GM21360 (cell line): Measurements from ENCODE around the gene FAM43A.

Source experiments
- ATAC-seq: cut with Tn5 transposase; IDR thresholded peaks from one replicate; pipeline ENCODE4 v1.9.1; 2021; ENCODE audit warnings: mild to moderate bottlenecking, moderate library complexity; ENCODE audit not compliant: unreplicated experiment

Gene FAM43A, protein sequence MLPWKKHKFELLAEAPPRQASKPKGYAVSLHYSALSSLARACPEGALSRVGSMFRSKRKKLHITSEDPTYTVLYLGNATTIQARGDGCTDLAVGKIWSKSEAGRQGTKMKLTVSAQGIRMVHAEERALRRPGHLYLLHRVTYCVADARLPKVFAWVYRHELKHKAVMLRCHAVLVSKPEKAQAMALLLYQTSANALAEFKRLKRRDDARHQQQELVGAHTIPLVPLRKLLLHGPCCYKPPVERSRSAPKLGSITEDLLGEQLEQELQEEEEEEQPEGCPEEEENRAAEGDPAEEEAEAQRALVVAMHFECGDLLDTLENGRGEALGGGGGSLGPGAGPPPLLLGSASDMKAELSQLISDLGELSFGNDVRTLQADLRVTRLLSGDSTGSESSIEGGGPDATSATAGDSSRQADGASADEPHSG

DNA sequence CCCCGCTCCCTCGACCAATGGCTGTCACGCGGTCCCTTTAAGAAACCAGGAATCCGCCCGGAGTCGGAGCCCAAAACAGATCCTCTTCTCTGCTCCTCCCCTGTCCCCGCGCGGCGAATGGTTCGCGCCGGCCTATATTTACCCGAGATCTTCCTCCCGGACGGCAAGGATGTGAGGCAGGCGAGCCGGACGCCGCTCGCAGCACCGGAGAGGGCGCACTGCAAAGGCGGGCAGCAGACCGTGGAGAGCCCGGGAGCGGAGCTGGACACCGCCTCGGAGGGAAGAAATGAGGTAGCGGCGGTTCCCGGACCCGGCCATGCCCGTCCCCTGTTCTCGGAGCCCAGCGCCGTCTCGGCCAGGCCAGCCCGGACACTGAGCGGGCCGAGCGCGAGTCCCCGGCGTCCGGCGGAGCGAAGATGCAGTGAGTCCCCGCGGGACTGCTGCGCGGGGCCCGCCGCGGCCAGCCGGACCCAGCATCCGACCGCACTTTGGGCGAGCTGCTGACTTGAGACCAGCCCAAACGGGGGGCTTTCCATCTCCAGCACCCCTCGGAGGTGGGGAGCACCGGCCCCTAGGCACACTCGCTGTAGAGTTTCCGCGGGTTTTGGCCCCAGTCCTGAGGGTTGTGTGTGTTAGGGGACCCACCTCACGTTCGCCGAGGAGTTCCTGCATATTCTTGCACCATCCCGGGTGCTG is at the start of gene FAM43A:
Gene FAM43A (plus strand): TSS at position 166 of the 696 bp plus-strand sequence. CDS start 944 bp downstream, outside the sequence.
- ATAC-seq = no peak

DNA sequence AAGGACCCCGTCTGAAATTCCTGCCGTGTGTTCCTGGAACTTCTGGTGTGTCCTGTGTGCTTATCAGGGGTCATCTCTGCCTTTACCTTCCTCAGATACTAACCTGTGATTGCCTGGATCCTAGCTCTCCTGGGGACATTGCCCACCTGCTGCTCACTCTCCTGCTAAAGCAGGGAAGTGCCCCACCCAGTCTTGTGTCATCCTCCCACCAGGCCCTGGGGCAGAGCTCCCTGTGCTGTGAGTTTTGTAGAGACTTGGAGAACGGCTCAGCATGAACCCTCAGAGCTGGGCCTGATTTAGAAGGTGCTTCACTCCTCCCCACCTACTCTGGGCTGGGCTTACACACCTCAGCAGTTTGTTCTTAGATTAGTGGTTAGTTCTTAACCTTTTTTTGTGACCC is 48.6 kb upstream of the FAM43A start:
- no peak for ATAC-seq

DNA sequence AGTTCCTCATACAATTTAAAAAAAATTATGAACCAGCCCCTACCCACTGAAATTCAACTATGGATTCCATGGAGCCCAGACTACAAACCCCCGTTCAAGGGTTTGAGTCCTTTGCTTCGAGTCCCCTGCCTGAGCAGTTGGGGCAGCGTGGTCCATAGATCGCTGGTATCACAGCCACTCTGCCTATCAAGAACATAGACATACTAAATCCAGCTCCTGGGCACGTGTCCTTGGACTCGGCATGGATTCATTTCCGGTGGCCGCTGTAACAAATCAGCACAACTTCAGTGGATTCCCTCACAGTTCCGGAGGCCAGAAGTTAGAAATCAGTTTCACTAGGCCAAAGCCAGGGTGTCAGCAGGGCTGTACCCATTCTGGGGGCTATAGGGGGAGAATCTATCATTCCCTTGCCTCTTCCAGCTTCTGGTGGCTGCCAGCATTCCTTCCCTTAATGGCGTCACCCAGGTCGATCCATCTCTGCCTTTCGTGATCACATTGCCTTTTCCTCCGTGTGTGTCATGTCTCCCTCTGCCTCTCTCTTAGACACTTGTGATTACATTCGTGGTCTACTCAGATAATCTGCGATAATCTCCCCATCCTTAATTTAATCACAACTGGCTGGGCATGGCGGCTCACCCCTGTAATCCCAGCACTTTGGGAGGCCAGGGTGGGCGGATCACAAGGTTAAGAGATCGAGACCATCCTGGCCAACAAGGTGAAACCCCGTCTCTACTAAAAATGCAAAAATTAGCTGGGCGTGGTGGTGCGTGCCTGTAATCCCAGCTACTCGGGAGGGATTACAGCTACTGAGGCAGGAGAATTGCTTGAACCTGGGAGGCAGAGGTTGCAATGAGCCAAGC is 47.9 kb upstream of the FAM43A start:
- ATAC-seq = no peak

DNA sequence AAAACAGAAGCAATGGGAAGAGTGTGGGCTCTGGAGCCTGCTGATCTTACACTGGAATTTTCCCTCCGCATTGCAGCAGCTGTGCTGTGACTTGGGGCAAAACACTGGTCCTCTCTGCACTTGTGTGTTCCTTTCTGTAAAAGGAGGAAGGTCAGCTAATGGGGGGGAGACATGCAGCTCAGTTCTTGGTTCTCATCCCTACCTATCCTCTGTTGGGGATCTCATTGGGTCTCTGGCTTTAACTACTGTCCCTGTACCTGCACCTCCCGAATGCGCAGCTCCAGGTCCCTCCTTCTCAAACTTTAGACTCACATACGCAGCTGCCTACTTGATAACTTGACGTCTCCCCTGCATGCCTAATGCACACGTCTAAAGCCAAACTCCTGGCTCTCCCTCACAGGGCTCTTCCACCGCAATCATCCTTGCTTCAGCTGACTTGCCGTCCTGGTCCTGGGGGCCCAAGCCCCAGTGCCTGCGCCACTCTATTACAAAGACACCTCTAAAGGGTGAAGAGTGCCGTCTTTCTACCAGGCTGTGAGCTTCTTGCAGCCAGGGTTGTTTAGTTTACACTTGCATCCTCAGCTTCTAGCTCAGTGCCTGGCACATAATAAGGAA is 46.6 kb upstream of the FAM43A start:
- ATAC-seq = no peak

DNA sequence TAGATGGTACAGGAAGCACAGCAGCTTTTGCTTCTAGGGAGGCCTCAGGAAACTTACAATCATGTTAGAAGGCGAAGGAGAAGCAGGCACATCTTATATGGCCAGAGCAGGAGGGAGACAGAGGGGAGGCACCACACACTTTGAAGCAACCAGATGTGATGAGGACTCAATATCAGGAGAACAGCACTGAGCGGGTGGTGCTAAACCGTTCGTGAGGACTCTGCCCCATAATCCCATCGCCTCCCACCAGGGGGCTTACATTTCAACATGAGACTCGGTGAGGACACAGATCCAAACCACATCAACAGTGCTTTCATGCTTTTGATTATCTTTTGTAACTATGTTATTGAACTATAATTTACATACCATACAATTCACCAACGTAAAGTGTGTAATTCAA is 44.9 kb upstream of the FAM43A start:
- no peak for ATAC-seq

DNA sequence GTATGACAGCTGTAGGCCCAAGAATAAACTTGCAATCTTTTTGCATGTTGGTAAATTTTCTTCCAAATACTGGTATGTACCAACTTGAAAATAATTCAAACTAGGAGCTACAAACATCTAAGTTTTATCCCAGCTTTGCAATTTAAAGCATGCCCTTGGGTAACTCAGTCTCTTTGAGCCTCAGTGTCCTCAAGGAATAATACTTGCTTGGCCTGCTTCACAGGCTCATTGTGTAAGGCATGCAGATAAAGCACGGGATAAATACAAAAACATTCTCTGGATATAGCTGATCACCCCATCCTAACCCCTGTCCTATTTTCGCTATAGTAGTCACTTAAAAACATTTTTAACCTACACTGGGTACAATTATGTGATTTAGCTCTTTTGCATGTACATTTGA is 42.9 kb upstream of the FAM43A start:
- no peak for ATAC-seq

DNA sequence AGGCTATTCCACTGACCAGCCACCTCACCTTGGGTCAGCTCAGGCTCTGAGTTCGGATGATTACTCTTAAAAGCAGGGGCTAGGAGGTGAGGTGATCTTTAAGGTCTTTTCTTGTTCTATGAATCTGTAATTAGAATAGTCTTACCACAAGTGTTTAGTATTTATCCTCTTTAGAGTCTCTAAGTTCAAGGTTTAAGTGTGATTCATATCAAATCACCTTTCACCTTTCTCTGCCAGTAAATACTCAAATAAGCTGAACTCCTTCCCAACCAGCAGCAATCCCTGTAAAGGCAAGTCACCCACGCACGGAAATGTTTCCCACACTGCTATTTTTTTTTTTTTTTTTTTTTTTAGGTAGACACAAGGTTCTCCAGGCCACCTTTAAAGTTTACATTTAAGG is 37.9 kb upstream of the FAM43A start:
- ATAC-seq = no peak

DNA sequence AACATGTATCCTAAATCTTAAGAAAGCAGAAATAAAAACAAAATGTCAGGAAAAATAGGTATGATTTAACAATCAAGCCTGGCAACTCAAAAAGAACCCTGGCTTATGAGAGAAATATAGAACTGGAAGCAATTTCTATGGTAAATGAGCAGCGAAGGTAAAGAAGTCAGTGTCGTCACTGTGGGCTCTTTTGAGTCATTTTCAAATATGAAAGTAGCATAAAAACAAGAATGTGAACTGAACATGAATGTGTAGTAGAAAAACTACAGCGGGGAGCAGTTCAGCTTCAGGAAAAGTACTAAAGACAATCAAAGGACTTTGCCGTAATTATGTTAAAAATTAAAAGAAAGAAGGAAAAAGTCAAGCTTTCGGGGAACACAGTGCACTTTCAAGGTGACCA is 31.2 kb upstream of the FAM43A start:
- no peak for ATAC-seq

DNA sequence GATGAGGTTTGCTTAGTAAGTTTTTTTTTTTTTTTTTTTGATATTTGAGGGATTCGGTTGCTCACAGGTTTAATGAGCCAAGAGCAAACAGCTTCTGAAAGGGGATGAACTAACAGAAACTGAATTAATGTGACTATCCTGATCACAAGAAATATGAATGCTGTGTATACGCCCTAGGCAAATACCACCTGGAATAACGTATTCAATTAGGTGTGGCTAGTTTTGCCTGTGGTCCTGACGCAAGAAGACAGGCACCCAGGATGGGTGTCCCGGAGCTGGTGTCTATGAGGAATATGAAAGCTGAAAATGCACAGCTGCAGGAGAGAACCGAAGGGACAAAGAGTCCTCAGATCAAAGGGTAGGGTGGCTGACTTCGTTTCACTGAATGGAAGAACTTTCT is 28.2 kb upstream of the FAM43A start:
- no peak for ATAC-seq

DNA sequence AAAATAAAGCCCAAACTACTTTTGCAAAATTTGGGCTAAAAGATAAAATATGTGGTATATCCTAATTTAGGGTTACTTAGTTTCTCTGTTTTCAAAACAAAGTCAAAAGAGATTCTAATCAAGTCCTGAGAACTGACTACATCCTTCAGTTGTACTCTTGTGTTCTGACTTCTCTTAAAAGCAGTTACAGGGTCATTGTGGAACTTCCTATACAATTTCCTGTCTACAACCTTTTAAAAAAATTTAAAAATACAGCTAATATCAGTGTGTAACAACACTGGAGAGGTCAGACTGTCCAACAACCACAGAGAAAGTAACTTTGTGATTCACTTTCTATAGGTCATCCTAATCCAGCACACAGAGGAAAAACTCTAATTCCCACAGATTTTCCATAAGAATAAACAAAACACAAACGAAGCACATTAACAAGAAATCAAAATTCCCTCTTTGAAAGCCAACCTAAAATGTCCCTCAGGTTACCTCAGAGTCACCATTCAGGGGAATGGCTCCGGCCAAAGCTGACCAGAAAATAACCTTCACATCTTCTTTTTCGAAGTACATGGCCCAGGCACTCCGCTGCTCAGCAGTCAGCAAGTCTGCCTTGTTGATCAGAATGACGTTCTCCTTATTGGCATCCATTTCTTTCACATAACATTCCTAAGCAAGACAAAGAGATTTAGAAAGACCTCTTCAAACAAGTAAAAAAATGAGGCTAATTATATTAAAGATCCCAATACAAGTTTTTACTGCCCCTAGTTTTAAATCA is 27.0 kb upstream of the FAM43A start:
- ATAC-seq = no peak

DNA sequence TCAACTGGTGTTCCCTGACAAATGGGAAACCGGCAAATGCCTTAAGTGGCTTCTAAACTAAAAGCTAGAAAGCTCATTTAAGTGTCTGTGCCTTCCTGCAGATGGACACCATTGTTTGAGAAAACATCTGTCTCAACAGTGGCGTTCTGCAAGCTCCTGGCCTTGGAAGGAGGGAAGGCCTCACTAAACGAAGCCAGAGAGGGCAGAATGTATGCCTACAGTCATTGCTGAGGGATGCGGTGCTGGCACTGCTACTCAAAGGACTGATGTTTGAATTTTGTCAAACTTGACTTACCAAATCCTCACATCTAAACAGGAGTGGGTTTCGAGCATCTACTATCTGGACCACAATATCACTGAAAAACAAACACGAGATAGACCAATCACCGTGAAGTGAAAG is 25.9 kb upstream of the FAM43A start:
- ATAC-seq = no peak

DNA sequence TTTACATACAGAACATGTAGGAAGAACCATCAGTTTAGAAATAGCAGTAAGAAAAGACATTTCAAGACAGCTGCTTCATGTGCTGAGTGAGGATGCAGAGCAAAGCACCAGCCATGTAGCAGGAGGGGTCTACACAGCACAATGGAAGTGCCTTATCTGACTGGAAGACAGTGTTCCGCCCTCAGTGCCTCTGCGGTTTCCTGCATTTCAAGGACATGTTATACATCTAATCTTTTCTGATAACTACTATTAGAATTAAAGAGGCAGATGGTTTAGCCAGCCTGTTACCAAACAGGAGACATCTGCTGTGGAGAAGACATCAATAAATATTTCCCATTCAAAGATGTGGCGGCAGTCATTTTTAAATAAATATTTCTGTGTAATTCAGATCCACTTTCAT is 24.3 kb upstream of the FAM43A start:
- no peak for ATAC-seq

DNA sequence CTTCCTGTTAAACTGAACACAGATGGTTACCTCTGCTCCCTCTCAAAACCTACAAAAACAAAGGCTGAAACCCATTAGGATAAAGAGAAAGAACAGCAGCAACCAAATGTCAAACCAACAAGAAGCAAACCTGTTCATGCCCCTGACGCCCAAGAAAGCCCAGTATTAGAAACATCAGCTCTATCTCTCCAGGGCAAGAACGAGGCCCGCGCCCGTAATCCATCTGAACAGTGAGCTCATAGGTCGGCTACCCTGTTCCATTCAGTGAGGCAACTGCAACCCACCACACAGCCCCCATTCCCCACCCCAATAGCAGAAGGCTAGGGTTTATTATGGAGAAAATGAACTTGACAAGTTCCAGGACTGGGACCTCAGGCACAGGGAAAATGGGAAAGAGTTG is 23.7 kb upstream of the FAM43A start:
- no peak for ATAC-seq

DNA sequence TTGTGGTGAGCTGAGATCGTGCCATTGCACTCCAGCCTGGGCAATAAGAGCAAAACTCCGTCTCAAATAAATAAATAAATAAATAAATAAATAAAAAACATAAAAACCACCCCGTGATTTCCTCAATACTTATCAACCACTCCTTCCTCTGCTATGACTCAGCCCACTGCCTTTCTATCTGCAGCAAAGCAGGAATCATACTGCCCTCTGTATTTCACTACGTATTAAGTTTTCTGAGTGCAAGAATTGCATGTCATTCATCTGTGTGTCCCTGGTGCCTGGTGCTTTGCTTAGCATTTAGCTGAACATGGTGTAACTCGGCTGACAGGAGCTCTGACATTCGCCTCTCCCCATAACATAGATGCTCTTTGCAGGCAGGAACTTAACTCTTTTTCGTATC is 20.8 kb upstream of the FAM43A start:
- ATAC-seq = no peak

DNA sequence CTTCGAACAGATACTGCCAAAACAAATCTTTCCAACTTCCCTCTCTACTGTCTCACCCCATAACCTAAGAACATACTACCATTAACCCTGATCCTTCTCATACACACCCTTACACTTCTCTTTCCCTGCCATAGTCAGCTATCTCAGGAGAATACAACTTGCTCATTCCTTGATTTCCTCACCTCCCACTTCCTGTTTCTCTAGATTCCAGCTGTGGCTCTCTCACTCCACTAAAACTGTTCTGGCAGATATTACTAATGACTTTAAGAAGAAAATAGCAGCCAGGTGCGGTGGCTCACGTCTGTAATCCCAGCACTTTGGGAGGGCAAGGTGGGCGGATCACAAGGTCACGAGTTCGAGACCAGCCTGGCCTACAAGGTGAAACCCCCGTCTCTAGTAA is 18.3 kb upstream of the FAM43A start:
- no peak for ATAC-seq

DNA sequence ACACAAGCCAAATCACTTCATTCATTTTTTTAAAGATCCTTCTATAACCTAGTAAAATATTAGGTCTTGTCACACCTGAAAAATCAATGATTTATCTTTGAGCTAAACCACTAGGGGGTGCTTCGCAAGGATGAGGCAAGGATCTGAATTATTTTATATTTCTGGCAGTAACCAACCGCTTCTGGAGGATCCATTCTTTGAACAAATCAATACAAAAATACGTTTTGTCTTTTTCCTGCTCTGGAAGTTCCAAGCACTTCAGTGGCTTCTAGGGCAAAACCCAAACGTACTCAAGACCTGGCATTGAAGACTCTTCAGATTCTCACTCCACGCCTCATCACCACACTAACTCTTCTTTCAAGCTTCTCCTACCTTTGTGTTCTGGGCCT is 14.2 kb upstream of the FAM43A start:
- peak; percentile 18 for ATAC-seq

DNA sequence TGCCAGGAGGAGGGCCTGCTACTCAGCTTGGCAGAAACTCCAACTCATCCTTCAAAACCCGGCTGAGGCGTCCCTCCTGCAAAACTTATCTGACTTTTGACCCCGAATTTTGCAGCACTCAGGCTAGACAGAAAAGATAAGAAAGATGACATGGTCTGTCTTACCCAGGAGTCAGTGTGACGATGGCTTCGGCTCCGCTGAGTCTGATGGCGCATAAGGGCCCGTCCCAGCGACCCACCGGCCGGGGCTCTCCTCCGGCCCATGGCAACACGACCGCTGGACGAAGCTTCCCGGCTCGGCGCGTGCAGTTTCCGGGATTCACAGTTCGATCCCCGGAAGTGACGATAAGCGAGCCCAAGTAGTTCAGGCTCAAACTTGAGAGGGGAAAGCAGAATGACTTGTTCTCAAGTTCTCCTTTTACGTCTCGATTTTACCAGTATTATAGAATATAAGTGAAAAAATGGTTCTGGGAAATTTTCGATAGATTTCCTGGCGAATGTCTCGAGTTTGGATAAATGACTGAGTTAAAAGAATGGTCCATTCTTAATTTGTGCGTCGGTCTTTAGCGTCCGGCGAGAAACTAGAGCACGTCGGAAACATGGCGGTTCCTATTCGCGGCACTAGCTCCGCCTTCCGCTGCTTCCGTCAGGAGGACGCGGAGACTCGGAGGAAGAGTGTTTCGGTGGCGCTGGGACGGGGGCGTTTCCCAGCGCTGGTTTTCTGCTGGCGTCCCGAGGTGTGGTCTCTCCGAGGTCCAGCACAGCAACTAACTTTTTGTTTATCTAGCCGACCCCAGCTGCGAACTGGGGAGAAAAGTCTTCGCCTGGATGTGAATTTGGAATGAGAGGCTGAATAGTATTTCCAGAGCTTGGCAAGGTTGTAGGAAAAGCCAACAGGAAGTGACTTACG is 13.5 kb upstream of the FAM43A start, which contains the start of gene LSG1:
Gene LSG1 (minus strand): TSS at position 292 of the 909 bp plus-strand sequence. CDS start 29 bp downstream, at position 263.
- ATAC-seq = peak; percentile 79

DNA sequence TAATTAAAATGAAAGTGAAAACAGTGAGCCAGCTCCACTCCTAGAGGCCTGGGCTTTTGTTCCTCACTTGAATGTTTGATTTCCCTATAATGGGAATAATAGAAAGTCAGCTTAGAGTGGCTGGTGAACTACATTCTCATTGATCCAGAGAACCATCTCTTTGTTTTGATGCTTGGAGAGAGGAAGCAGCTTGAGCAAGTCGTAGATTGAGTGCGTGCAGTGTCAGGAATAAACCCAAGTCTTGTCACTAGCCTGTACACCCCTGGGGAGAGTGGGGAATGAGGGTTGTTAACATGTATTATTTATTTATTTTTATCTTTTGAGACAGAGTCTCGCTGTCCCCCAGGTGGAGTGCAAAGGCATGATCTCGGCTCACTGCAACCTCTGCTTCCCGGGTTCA is 12.8 kb upstream of the FAM43A start:
- no peak for ATAC-seq

DNA sequence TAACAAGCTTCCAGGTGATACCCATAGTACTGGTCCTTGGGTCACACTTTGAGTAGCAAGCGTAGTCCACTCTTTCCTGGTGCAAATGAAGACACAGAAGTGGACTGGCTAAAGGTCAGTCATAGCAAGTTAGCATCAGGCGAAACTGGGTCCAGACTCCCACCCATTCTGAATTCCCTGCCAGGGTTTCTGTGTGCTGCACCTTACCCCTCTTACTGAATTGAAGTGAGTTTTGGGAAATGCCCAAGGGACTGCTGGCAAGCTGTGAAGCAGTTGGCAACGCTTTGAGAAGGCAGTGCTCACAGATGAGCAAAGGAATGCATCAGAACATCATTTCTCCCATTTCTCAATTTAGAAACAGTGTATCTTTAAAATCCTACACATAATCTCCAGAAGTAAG is 11.9 kb upstream of the FAM43A start:
- ATAC-seq = no peak
